Temporal lobe (tissue), 1 donor: ENCODE measurements around the gene C4orf51. TPM values are rescaled to one million over a fixed set of nuclear protein-coding genes. Genes with fewer than 3 reads are reported as not detected.

Source experiments
- total RNA-seq: library from RNA; depleted of rRNA; stranded (reverse); fragments of >200 nt; gene quantifications from one replicate; pipeline ENCODE4 v1.2.3, GENCODE V29; 2014

C4orf51 gene
- total RNA-seq, 1 donor from 2014 or later, result not detected

Other genes with a start within 250 kb of the C4orf51 start
- 28.8 TPM for gene SMAD1, start 198.3 kb upstream of the C4orf51 start, total RNA-seq
- 8.9 TPM for gene MMAA, start 60.8 kb upstream of the C4orf51 start, total RNA-seq